Measurements from ENCODE around the gene PRAF2.
A peak's percentile ranks its signal among the peaks of the same experiment; 100 is the strongest.

The PRAF2 gene

DNA sequence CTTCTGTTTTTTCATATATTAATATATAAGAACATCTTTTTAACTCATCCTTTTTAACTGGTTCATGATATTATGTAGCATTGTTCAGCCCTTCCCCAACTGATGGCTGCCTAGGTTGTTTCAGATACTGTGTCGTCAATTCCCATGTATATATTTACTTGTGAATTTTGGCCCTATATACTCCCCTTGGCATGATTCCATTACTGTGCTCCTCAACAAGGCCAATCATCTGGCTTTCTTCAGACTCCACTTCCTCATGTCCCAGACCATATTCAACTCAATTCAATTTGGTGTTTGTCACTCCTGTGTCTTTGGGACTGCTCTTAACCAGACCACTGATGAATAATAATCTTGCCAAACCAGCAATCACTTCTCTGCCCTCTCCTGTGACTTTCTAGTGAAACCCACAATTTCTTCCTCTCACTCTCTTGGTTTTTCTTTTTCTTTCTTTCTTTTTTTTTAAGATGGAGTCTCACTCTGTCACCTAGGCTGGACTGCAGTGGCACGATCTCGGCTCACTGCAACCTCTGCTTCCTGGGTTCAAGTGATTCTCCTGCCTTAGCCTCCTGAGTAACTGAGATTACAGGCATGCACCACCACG, 8.6 kb upstream of the PRAF2 start:
- no peak overlapping the region for H3K27ac ChIP-seq (ENCODE audit: low read length)
- no peak for TF ChIP-seq EZH2 (IDR thresholded peaks at IDR 0.05; ENCODE audit: borderline replicate concordance, low read depth, low read length, severe bottlenecking)
- TF ChIP-seq, protein P1, sequence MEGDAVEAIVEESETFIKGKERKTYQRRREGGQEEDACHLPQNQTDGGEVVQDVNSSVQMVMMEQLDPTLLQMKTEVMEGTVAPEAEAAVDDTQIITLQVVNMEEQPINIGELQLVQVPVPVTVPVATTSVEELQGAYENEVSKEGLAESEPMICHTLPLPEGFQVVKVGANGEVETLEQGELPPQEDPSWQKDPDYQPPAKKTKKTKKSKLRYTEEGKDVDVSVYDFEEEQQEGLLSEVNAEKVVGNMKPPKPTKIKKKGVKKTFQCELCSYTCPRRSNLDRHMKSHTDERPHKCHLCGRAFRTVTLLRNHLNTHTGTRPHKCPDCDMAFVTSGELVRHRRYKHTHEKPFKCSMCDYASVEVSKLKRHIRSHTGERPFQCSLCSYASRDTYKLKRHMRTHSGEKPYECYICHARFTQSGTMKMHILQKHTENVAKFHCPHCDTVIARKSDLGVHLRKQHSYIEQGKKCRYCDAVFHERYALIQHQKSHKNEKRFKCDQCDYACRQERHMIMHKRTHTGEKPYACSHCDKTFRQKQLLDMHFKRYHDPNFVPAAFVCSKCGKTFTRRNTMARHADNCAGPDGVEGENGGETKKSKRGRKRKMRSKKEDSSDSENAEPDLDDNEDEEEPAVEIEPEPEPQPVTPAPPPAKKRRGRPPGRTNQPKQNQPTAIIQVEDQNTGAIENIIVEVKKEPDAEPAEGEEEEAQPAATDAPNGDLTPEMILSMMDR (IDR thresholded peaks at IDR 0.05; ENCODE audit: borderline replicate concordance, extremely low read depth, low read length, poor library complexity, severe bottlenecking), result no peak
- H3K4me2 ChIP-seq (ENCODE audit: insufficient read depth, low read length), result no peak overlapping the region
- no peaks in the 10 kb centered on the region for H3K9me3 ChIP-seq (ENCODE audit: insufficient read depth, low read length, severe bottlenecking)
- peaks cover 13% of the 10 kb centered on the region for H3K79me2 ChIP-seq (ENCODE audit: insufficient read depth, low read length)
- peaks cover 10% of the 10 kb centered on the region for H3K36me3 ChIP-seq (ENCODE audit: insufficient read depth, low read length)
- H3K4me3 ChIP-seq (ENCODE audit: low read depth in 1 of 2, low read length in 2 of 2), result no peak overlapping the region
- H2AFZ ChIP-seq (ENCODE audit: low read depth, low read length), result no peak overlapping the region
- H3K4me1 ChIP-seq (ENCODE audit: insufficient read depth, low read length), result peaks cover 12% of the 10 kb centered on the region
- no peak overlapping the region for H3K9ac ChIP-seq (ENCODE audit: low read depth, low read length)
- no peaks in the 10 kb centered on the region for H4K20me1 ChIP-seq (ENCODE audit: insufficient read depth, low read length)
- DNase-seq, result no peak
- H3K27me3 ChIP-seq (ENCODE audit: insufficient read depth, low read length, poor library complexity), result no peaks in the 10 kb centered on the region
- no peak for ATAC-seq (ENCODE audit: insufficient read depth, low read depth)

DNA sequence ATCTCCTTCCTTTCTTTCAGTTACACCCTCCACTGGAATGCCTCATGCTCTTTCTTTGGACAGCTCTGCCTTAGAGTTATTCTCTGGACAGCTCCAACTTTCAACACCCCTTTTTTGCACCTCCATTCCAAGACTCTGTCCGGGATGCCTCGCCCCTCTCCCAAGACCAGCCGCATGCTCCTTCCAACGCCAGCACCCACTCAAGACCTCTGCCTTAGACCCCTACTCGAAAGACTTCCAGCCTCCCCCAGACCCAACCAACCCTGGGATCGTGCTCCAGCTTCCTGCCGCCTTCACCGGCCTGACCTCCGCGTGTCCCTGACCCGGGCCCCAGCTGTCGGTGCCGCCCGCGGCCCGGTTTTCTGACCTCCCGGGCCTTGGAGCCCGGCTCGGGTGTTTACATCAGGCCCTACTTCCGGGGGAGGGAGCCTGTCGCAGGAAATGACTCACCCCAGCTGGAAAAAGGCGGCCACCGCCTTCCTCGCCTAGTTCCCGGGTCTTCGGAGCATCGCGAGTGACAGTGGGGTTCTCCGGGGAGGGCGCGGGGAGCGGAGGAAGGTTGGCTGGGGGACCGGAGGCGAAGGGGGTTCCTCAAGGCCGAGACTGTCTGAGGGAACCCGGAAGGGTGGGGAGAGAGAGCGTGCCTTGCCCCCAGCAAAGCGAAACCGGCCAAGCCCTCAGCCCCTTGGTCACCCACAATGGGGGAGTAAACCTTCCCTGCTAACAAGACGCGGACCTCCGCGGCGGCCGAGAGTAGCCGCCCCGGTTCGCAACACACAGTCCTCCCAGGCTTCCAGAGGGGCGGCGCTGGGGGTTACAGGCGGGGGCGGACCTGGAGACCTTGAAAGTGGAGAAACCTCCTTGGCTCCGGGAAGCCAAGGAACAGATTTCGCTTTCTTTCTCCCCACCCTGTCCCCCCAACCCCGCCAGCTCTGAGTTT, 6.0 kb upstream of the PRAF2 start, which contains the start of gene WDR45:
Gene WDR45 (minus strand): TSS at position 399 of the 940 bp plus-strand sequence. CDS start 1,792 bp downstream, outside the sequence.
- H3K27me3 ChIP-seq (ENCODE audit: insufficient read depth, low read length, poor library complexity), result no peaks in the 10 kb centered on the region
- TF ChIP-seq, protein P1 (IDR thresholded peaks at IDR 0.05; ENCODE audit: borderline replicate concordance, extremely low read depth, low read length, poor library complexity, severe bottlenecking), result no peak
- TF ChIP-seq EZH2 (IDR thresholded peaks at IDR 0.05; ENCODE audit: borderline replicate concordance, low read depth, low read length, severe bottlenecking), result no peak
- peak within 1 kb of the TSS; percentile 92 for H3K9ac ChIP-seq (ENCODE audit: low read depth, low read length)
- H3K36me3 ChIP-seq (ENCODE audit: insufficient read depth, low read length), result peaks cover 31% of the 10 kb centered on the region
- ATAC-seq (ENCODE audit: insufficient read depth, low read depth), result peak; percentile 91
- no peaks in the 10 kb centered on the region for H4K20me1 ChIP-seq (ENCODE audit: insufficient read depth, low read length)
- no peaks in the 10 kb centered on the region for H3K9me3 ChIP-seq (ENCODE audit: insufficient read depth, low read length, severe bottlenecking)
- DNase-seq, result peak; percentile 78
- peak within 1 kb of the TSS; percentile 79 for H3K27ac ChIP-seq (ENCODE audit: low read length)
- peak within 1 kb of the TSS; percentile 76 for H3K4me2 ChIP-seq (ENCODE audit: insufficient read depth, low read length)
- H3K79me2 ChIP-seq (ENCODE audit: insufficient read depth, low read length), result peaks cover 13% of the 10 kb centered on the region
- peak within 1 kb of the TSS; percentile 46 to 81 for H3K4me3 ChIP-seq (ENCODE audit: low read depth in 1 of 2, low read length in 2 of 2)
- peak within 1 kb of the TSS; percentile 70 for H2AFZ ChIP-seq (ENCODE audit: low read depth, low read length)
- H3K4me1 ChIP-seq (ENCODE audit: insufficient read depth, low read length), result peaks cover 13% of the 10 kb centered on the region

DNA sequence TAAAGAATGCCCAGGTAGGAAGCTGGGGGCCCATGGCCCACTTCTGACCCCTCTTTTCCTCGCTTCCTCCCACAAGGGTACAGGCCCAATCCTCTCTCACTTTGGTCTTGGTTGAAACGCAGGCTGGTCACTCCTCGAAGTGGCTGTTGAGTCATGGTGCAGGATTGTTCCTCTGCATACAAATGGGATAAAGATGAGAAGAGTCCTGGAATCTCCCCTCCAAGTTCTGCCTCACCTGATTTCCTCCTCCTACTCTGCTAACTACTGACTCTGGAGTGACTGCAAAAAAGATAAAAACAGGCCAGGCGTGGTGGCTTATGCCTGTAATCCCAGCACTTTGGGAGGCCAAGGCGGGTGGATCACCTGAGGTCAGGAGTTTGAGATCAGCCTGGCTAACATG, 4.1 kb upstream of the PRAF2 start:
- no peak overlapping the region for H3K9ac ChIP-seq (ENCODE audit: low read depth, low read length)
- H3K4me1 ChIP-seq (ENCODE audit: insufficient read depth, low read length), result peaks cover 28% of the 10 kb centered on the region
- H3K79me2 ChIP-seq (ENCODE audit: insufficient read depth, low read length), result peaks cover 21% of the 10 kb centered on the region
- DNase-seq, result no peak
- H3K4me3 ChIP-seq (ENCODE audit: low read depth in 1 of 2, low read length in 2 of 2), result no peak overlapping the region
- peaks cover 32% of the 10 kb centered on the region for H3K36me3 ChIP-seq (ENCODE audit: insufficient read depth, low read length)
- ATAC-seq (ENCODE audit: insufficient read depth, low read depth), result no peak
- no peak overlapping the region for H3K27ac ChIP-seq (ENCODE audit: low read length)
- H3K27me3 ChIP-seq (ENCODE audit: insufficient read depth, low read length, poor library complexity), result no peaks in the 10 kb centered on the region
- TF ChIP-seq, protein P1 (IDR thresholded peaks at IDR 0.05; ENCODE audit: borderline replicate concordance, extremely low read depth, low read length, poor library complexity, severe bottlenecking), result no peak
- no peak for TF ChIP-seq EZH2 (IDR thresholded peaks at IDR 0.05; ENCODE audit: borderline replicate concordance, low read depth, low read length, severe bottlenecking)
- no peaks in the 10 kb centered on the region; the same call in 1 of the 2 replicates for H4K20me1 ChIP-seq (ENCODE audit: insufficient read depth, low read length)
- H2AFZ ChIP-seq (ENCODE audit: low read depth, low read length), result no peak overlapping the region
- H3K9me3 ChIP-seq (ENCODE audit: insufficient read depth, low read length, severe bottlenecking), result no peaks in the 10 kb centered on the region
- H3K4me2 ChIP-seq (ENCODE audit: insufficient read depth, low read length), result no peak overlapping the region
